ENCODE data around the gene GAPVD1.

GRCh38 chr9:125280945-125281344 is 19.3 kb downstream of the GAPVD1 start:
- TF ChIP-seq CTCF (IDR thresholded peaks at IDR 0.05) (no peak), POLR2A (IDR thresholded peaks at IDR 0.05) (no peak), EP300 (IDR thresholded peaks at IDR 0.05) (no peak)

All from ovary (tissue), 3 donors.